WI38 (cell line): ENCODE results near the gene EDN2.

ENCODE experiments used
- H3K4me3 ChIP-seq: 2 replicates; pipeline ENCODE4 v1.5.1; 2011; ENCODE audit warnings: low read depth, mild to moderate bottlenecking, control low read depth, low read length
- CTCF ChIP-seq: IDR thresholded peaks from 2 replicates; pipeline ENCODE4 v1.5.1; 2012; ENCODE audit warnings: low read depth, mild to moderate bottlenecking, control low read depth, low read length

Gene EDN2

DNA sequence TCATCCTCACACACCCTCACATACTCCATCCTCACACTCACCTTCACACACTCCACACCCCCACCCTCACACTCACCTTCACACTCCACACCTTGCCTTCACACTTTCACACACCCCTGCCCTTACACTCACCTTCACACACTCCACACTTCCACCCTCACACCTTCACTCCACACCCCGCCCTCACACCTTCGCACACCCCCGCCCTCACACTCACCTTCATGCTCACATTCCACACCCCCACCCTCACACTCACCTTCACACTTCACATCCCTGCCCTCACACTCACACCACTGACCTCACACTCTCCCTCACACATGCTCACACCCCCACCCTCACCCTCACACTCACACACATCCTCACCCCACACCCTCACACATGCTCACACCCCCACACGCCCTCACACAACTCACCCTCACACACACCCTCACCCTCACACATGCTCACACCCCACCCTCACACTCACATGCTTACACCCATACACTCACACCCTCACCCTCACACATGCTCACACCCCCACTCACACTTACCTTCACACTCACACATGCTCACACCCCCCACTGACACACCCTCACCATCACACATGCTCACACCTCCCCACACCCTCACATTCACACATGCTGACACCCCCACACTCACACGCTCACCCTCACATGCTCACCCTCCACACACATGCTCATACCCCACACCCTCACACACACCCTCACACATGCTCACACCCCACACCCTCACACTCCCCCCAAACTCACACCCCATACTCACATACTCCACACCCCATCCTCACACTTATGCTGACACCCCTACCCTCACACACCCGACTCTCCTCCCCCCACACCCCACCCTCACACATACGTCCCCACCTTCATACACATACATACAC, 44.5 kb upstream of the EDN2 start:
- TF ChIP-seq CTCF, result no peak
- H3K4me3 ChIP-seq, result no peak overlapping the region

DNA sequence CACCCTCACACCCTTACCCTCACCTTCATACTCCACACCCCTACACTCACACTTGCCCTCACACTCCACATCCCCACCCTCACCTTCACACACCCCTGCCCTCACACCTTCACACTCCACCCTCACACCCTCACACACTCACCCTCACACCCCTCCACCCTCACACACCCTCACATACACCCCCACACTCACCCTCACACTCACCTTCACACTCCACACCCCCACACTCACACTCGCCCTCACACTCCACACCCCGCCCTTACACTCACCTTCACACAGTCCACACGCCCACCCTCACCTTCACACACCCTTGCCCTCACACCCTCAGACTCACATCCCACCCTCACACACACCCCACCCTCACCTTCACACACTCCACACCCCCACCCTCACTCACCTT, 43.6 kb upstream of the EDN2 start:
- TF ChIP-seq CTCF, result no peak
- H3K4me3 ChIP-seq, result no peak overlapping the region

GRCh38 chr1:41526956-41527561, 42.6 kb upstream of the EDN2 start:
- no peak overlapping the region for H3K4me3 ChIP-seq
- no peak for TF ChIP-seq CTCF

- no peak for TF ChIP-seq CTCF
- H3K4me3 ChIP-seq, result no peak overlapping the region
Measured at GRCh38 chr1:41525891-41526587, 41.6 kb upstream of the EDN2 start.

GRCh38 chr1:41524676-41525675, 40.5 kb upstream of the EDN2 start:
- TF ChIP-seq CTCF, result no peak
- no peak overlapping the region for H3K4me3 ChIP-seq

DNA sequence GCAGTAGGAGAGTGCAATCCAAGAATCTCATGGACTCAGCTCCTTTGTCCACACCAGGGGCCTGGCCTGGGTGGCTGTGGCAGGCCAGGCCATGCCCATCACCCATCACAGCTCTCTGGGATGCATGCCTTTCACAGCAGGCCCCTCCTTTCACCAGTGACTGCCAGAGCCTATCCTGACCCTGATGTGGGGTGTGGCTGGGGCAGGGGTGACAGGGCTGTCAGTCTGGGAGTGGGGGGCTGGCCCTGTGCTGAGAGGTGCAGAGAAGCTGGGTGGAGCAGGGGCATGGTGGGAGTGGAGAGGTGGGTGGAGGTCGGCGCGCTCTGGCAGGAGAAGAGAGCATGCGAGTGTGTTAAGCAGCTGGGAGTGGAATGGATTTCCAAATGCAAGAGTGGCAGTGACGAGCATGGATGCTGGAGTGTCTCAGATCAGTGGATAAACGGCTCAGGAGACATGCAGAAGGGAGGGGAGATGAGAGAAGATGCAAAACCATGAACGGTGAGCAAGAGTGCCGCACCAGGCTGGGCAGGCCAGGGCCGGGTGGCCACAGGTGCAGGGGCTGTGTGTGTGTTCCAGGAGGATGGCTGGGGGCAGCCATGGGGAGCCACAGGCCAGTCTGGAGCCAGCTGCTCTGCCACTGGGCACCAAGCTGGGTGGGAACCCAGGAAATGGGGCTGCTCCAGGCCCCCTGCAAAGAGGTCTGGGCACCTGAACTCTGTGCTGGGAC, 39.6 kb upstream of the EDN2 start:
- H3K4me3 ChIP-seq, result no peak overlapping the region
- TF ChIP-seq CTCF, result no peak
